ENCODE results near the gene C1orf115.
"Not testable (repeated sequence)": the region's sequence is repeated elsewhere in the genome, so short reads cannot be mapped to it uniquely, and the experiment has no call there.

C1orf115 gene

GRCh38 chr1:220730486-220730885, 40.3 kb downstream of the C1orf115 start:
- DNase-seq, result no peak

GRCh38 chr1:220732137-220732536, 42.0 kb downstream of the C1orf115 start:
- no peak for DNase-seq

- no peak for DNase-seq
These were observed 42.5 kb downstream of the C1orf115 start for GRCh38 chr1:220732621-220733020.

- peak; percentile 83 for DNase-seq
These were observed 43.0 kb downstream of the C1orf115 start for GRCh38 chr1:220733086-220733601.

GRCh38 chr1:220734571-220735326, 44.6 kb downstream of the C1orf115 start:
- peak; percentile 73 for DNase-seq

- not testable (repeated sequence) for DNase-seq
These were observed 46.1 kb downstream of the C1orf115 start for GRCh38 chr1:220736283-220736682.

GRCh38 chr1:220741349-220741748, 51.2 kb downstream of the C1orf115 start:
- DNase-seq, result no peak

GRCh38 chr1:220741825-220742224, 51.7 kb downstream of the C1orf115 start:
- no peak for DNase-seq

- DNase-seq, result no peak
These were observed 52.4 kb downstream of the C1orf115 start for GRCh38 chr1:220742520-220742919.

GRCh38 chr1:220746851-220747250, 56.7 kb downstream of the C1orf115 start:
- DNase-seq, result no peak

GRCh38 chr1:220747437-220748088, 57.4 kb downstream of the C1orf115 start:
- no peak for DNase-seq

- DNase-seq, result peak; percentile 55
These were observed 58.1 kb downstream of the C1orf115 start, which contains the start of gene MTARC2 for GRCh38 chr1:220748089-220748934. Gene MTARC2, plus strand, starts transcription at chr1:220748322. Its CDS starts 210 bp downstream, at chr1:220748532.
